B cell (primary cell): Measurements from ENCODE around the gene CD300LB. TPM values are rescaled to one million over a fixed set of nuclear protein-coding genes. Genes with fewer than 3 reads are reported as not detected.

ENCODE experiments used
- ATAC-seq: fragments of 200-7000 bp; cut with Tn5 transposase; one replicate; pipeline ENCODE4 v1.10.0; 2021; ENCODE audit warnings: low read depth, mild to moderate bottlenecking, moderate number of reproducible peaks, moderate library complexity
- CTCF ChIA-PET: fragments of 350-600 bp; sonication (Branson Sonifier 250); formaldehyde crosslinking; loops from one replicate; lab custom pipeline; 2021; ENCODE audit warnings: antibody characterized with exemption, inconsistent platforms; lab: Charles Lee
- POLR2A ChIA-PET: fragments of 350-600 bp; sonication (Branson Sonifier 250); formaldehyde crosslinking; loops from one replicate; lab custom pipeline; 2021; ENCODE audit warnings: antibody characterized with exemption; lab: Charles Lee
- DNase-seq: peaks from one replicate; pipeline ENCODE4 v3.0.0; 2013
- H2AFZ ChIP-seq: 2 replicates; pipeline ENCODE4 v1.6.1; 2012; ENCODE audit warnings: mild to moderate bottlenecking, low read depth, low read length; ENCODE audit not compliant: insufficient read depth, poor library complexity, severe bottlenecking
- H3K27ac ChIP-seq, 2 donors: 1 replicate in 1 of 2; 2 replicates in 1 of 2; pipeline ENCODE4 v1.5.1; 2012 to 2013; ENCODE audit warnings: low read length in 2 of 2, mild to moderate bottlenecking in 2 of 2, moderate library complexity in 1 of 2
- H3K27me3 ChIP-seq, 4 experiments: fragments of 200-600 bp in 1 of 4; sonication (generic) in 1 of 4; replicated peaks in 1 of 4; 1 replicate in 2 of 4; 2 replicates in 2 of 4; pipeline versions ENCODE4 v1.6.1 to v1.7.0; 2013 to 2016; ENCODE audit warnings: low read length in 3 of 4, mild to moderate bottlenecking in 2 of 4, mixed read lengths in 1 of 4, moderate library complexity in 1 of 4; ENCODE audit not compliant: insufficient read depth in 4 of 4, control insufficient read depth in 3 of 4; ENCODE audit errors: control extremely low read depth in 1 of 4
- H3K36me3 ChIP-seq, 2 experiments: replicated peaks in 1 of 2; 1 replicate in 1 of 2; 2 replicates in 1 of 2; pipeline versions ENCODE4 v1.6.1 to v1.7.1; 2013; ENCODE audit warnings: low read length in 1 of 2; ENCODE audit not compliant: insufficient read depth in 2 of 2, control insufficient read depth in 1 of 2; ENCODE audit errors: control extremely low read depth in 1 of 2, extremely low read depth in 1 of 2
- H3K4me1 ChIP-seq, 2 donors: fragments of 200-600 bp in 1 of 2; sonication (generic) in 1 of 2; 1 replicate in 1 of 2; 2 replicates in 1 of 2; pipeline versions ENCODE4 v1.5.1 to v1.6.1; 2013 to 2017; ENCODE audit warnings: low read length in 2 of 2; ENCODE audit not compliant: control insufficient read depth in 2 of 2, insufficient read depth in 2 of 2
- H3K4me2 ChIP-seq: replicated peaks from 2 replicates; pipeline ENCODE3; 2012; ENCODE audit warnings: mild to moderate bottlenecking, low read depth, low read length; ENCODE audit not compliant: poor library complexity, severe bottlenecking
- H3K4me3 ChIP-seq, 5 experiments: fragments of 200-600 bp in 1 of 5; sonication (generic) in 1 of 5; 1 replicate in 3 of 5; 2 replicates in 2 of 5; pipeline versions ENCODE4 v1.5.1 to v1.7.0; 2011 to 2016; ENCODE audit warnings: low read length in 4 of 5, mild to moderate bottlenecking in 4 of 5, low read depth in 2 of 5, control low read depth in 1 of 5, moderate library complexity in 1 of 5; ENCODE audit not compliant: insufficient read depth in 1 of 5; ENCODE audit errors: control extremely low read depth in 1 of 5, extremely low read depth in 1 of 5
- H3K79me2 ChIP-seq: fragments of 200-600 bp; sonication (generic); one replicate; pipeline ENCODE4 v1.6.0; 2016; ENCODE audit warnings: low read length; ENCODE audit not compliant: control insufficient read depth, insufficient read depth
- H3K9ac ChIP-seq: fragments of 200-600 bp; sonication (generic); 2 replicates; pipeline ENCODE4 v1.6.1; 2017; ENCODE audit warnings: mild to moderate bottlenecking, low read length, moderate library complexity
- H3K9me3 ChIP-seq, 3 donors: one replicate each; pipeline versions ENCODE4 v1.6.1 to v1.7.1; 2013; ENCODE audit warnings: low read length in 2 of 3; ENCODE audit not compliant: control insufficient read depth in 2 of 3, insufficient read depth in 1 of 3; ENCODE audit errors: control extremely low read depth in 1 of 3
- H4K20me1 ChIP-seq: 2 replicates; pipeline ENCODE4 v1.6.0; 2012; ENCODE audit warnings: mild to moderate bottlenecking, low read length; ENCODE audit not compliant: insufficient read depth, control insufficient read depth, poor library complexity, severe bottlenecking
- H3K27ac Mint-ChIP-seq: one replicate; pipeline ENCODE4 v1.8.0; 2021; ENCODE audit warnings: mixed read lengths
- H3K27me3 Mint-ChIP-seq: one replicate; pipeline ENCODE4 v1.8.0; 2021; ENCODE audit warnings: mixed read lengths
- H3K4me1 Mint-ChIP-seq: one replicate; pipeline ENCODE4 v1.8.0; 2021; ENCODE audit warnings: mixed read lengths
- H3K4me3 Mint-ChIP-seq: one replicate; pipeline ENCODE4 v1.8.0; 2021; ENCODE audit warnings: mixed read lengths
- H3K9me3 Mint-ChIP-seq: one replicate; pipeline ENCODE4 v1.8.0; 2022; ENCODE audit warnings: mixed read lengths; ENCODE audit not compliant: insufficient read depth
- EZH2 ChIP-seq: IDR thresholded peaks from 2 replicates; pipeline ENCODE4 v1.6.1; 2012; ENCODE audit warnings: borderline replicate concordance, low read depth, mild to moderate bottlenecking, moderate library complexity, low read length; ENCODE audit not compliant: insufficient read depth, poor library complexity, severe bottlenecking
- WGBS: methylation state at CpG from one replicate; pipeline ENCODE4 v1.1.5; 2013; ENCODE audit warnings: missing lambda C conversion rate; ENCODE audit not compliant: insufficient coverage; 5-methylcytosine and 5-hydroxymethylcytosine counted together
- intact Hi-C: fragments of 100-400 bp; cut with micrococcal nuclease; formaldehyde crosslinking; loops from one replicate; pipeline ENCODE4 v1.10.0; 2022
- polyA plus RNA-seq: library from polyadenylated mRNA; depleted of rRNA; stranded (reverse); fragments of >200 nt; gene quantifications from 2 replicates; pipeline ENCODE4 v1.2.3, GENCODE V29; 2012
- total RNA-seq, 2 donors: library from RNA; stranded (reverse); fragments of 120-200 nt in 1 of 2; gene quantifications; 1 replicate in 1 of 2; 2 replicates in 1 of 2; pipeline versions ENCODE4 v1.2.3 to v1.2.4, GENCODE V29; 2013 to 2022
- TF ChIP-seq, protein P1 (sequence below): fragments of 200-600 bp; IDR thresholded peaks from one replicate; pipeline ENCODE4 v1.8.0; 2022; ENCODE audit warnings: antibody characterized with exemption, mild to moderate bottlenecking

Gene CD300LB
- total and polyA plus RNA-seq, 2 donors (not counting 1 experiment from before 2014, with no cell fraction given), result 0.12 to 0.39 TPM

DNA sequence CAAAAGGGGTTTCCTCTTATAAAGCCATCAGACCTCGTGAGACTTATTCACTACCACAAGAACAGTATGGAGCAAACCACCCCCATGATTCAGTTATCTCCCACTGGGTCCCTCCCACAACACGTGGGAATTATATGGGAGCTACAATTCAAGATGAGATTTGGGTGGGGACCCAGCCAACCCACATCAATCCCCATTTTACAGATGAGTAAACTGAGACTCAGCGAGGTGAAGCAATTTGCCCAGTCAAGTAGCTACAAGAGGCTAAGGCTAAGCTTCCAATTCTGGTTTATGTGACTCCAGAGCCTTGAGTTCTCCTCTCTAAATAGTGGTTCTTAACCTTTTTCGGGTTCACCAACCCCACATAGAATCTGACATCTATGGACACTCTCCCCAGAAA lies 56.1 kb downstream of the CD300LB start:
- Mint-ChIP-seq H3K27me3 (peaks cover 4% of the 10 kb centered on the region), H3K4me1 (peaks cover 18% of the 10 kb centered on the region), H3K9me3 (peaks cover 7% of the 10 kb centered on the region), H3K27ac (no peak overlapping the region), H3K4me3 (no peak overlapping the region)
- ChIA-PET CTCF (no interaction called here), POLR2A (no interaction called here)
- no peaks in the 10 kb centered on the region for H3K79me2 ChIP-seq
- no peak overlapping the region for H3K9ac ChIP-seq
- no peak overlapping the region for H3K4me3 ChIP-seq
- no peaks in the 10 kb centered on the region for H4K20me1 ChIP-seq
- 94% methylated on average over 2 of the region's 4 CpGs for WGBS
- H3K27ac ChIP-seq, result no peak overlapping the region
- peaks cover 10 to 21% of the 10 kb centered on the region in 2 donors for H3K4me1 ChIP-seq
- TF ChIP-seq, protein P1, sequence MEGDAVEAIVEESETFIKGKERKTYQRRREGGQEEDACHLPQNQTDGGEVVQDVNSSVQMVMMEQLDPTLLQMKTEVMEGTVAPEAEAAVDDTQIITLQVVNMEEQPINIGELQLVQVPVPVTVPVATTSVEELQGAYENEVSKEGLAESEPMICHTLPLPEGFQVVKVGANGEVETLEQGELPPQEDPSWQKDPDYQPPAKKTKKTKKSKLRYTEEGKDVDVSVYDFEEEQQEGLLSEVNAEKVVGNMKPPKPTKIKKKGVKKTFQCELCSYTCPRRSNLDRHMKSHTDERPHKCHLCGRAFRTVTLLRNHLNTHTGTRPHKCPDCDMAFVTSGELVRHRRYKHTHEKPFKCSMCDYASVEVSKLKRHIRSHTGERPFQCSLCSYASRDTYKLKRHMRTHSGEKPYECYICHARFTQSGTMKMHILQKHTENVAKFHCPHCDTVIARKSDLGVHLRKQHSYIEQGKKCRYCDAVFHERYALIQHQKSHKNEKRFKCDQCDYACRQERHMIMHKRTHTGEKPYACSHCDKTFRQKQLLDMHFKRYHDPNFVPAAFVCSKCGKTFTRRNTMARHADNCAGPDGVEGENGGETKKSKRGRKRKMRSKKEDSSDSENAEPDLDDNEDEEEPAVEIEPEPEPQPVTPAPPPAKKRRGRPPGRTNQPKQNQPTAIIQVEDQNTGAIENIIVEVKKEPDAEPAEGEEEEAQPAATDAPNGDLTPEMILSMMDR, result no peak
- TF ChIP-seq EZH2, result no peak
- DNase-seq (no peak), ATAC-seq (no peak)
- H3K36me3 ChIP-seq, result peaks cover 0 to 2% of the 10 kb centered on the region in 2 experiments
- H3K4me2 ChIP-seq, result no peak overlapping the region
- no peak overlapping the region for H2AFZ ChIP-seq
- H3K9me3 ChIP-seq, result peaks cover 0 to 22% (median 11%) of the 10 kb centered on the region in 3 donors
- H3K27me3 ChIP-seq, result no peaks in the 10 kb centered on the region
- intact Hi-C loops, result no loop called here

DNA sequence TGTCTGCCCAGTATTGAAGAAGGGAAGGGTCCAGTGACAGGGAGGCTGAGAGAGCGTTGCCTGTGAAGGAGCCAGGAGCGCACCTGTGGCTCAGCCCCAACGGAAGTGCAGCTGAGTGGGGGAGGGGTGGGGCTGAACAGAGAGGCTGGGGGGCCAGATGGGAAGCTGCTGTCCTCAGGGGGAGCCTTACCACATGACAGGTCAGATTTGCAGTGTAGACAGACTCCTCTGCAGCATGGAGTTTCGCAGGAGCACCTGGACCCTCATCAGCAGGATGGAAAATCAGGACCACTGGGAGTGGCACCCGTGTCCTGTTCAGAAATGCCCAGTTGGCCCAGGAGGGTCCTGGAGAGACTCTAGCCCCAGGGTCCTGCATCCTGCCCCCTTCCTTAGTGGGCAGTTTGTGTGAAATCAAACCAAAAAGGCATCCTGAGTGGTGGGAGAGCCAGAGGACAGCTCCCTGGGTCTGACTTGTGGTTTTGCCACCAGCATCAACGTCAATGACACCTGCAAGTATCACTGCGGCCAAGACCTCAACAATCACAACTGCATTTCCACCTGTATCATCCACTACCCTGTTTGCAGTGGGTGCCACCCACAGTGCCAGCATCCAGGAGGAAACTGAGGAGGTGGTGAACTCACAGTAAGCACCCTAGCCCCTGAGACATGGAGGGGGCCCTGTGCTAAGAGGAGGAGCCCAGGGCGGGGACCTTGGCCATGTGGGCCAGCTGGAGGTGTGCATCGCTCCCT lies 57.1 kb downstream of the CD300LB start:
- Histone ChIP-seq H4K20me1 (no peaks in the 10 kb centered on the region), H3K79me2 (no peaks in the 10 kb centered on the region), H3K27ac (no peak overlapping the region), H3K4me3 (no peak overlapping the region), H3K9ac (no peak overlapping the region), H3K36me3 (peaks cover 0 to 2% of the 10 kb centered on the region in 2 experiments), H3K4me1 (peaks cover 10 to 19% of the 10 kb centered on the region in 2 donors), H2AFZ (no peak overlapping the region), H3K4me2 (no peak overlapping the region), H3K27me3 (no peaks in the 10 kb centered on the region), H3K9me3 (peaks cover 0 to 22% (median 11%) of the 10 kb centered on the region in 3 donors)
- DNase-seq (no peak), ATAC-seq (no peak)
- TF ChIP-seq EZH2, result no peak
- TF ChIP-seq, protein P1, result no peak
- peaks cover 9% of the 10 kb centered on the region for H3K27me3 Mint-ChIP-seq
- H3K4me3 Mint-ChIP-seq, result no peak overlapping the region
- H3K4me1 Mint-ChIP-seq, result peaks cover 12% of the 10 kb centered on the region
- POLR2A ChIA-PET, result no interaction called here
- CTCF ChIA-PET, result no interaction called here
- intact Hi-C loops, result no loop called here
- H3K9me3 Mint-ChIP-seq, result peaks cover 7% of the 10 kb centered on the region
- no peak overlapping the region for H3K27ac Mint-ChIP-seq
- WGBS, result 77% methylated on average over 7 of the region's 9 CpGs
